Activated CD8-positive, alpha-beta memory T cell treated with anti-CD3 and anti-CD28 coated beads, Interleukin-2, amount 50 U/mL, for 1 hour (primary cell): ENCODE measurements around the gene SLC31A2.

ENCODE experiments used
- DNase-seq: peaks from one replicate; pipeline ENCODE4 v3.0.0-alpha.2; 2020; ENCODE audit errors: extremely low read depth

The SLC31A2 gene

GRCh38 chr9:113186137-113186755 is 35.4 kb downstream of the SLC31A2 start:
- no peak for DNase-seq

DNA sequence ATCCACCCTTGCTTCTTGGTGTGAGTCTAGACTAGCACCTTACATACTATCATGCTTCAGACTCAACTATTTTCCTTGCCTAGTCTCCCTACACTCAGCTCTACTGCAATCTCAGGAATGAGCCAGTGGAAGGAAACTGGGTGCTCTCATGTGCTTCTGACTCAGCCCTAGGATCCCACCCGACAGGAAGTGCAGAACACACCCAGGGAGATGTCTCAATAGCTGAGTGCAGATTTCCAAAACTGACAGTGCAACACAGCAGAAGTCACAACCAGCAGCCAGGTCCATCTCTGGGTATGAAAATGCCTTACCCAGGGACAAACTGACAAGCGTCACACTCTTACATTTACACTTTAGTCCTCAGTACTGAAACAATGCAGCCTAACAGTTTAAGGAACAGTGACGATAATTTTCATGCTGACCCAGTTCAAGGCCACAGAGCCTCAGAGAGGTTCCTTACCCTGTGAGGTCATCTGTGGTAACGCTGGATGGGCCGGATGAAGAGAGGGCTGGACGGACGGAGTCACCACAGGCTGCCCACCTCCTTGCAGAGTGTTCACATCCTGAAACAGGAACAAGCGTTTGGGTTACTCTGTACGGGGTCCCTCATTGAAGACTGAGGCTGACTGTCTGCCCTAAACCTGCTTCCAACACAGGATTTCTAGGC is 37.3 kb downstream of the SLC31A2 start:
- DNase-seq: no peak

GRCh38 chr9:113192455-113192854 is 41.6 kb downstream of the SLC31A2 start:
- DNase-seq: no peak

GRCh38 chr9:113199683-113200329 is 49.0 kb downstream of the SLC31A2 start:
- no peak for DNase-seq

DNA sequence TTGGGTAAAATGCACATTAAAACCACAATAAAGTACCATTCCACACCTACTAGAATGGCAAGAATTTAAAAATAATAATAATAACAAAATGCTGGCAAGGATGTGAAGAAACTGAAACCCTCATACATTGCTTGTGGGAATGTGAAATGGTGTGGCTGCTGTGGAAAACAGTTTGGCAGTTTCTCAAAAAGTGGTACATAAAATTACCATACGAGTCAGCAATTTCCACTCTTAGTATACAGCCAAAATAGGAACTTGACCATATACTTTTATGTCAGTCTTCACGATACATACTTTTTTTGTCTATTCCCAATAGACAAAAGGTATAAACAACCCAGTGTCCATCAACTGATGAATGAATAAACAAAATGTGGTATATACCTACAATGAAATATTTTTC is 54.6 kb downstream of the SLC31A2 start:
- no peak for DNase-seq

DNA sequence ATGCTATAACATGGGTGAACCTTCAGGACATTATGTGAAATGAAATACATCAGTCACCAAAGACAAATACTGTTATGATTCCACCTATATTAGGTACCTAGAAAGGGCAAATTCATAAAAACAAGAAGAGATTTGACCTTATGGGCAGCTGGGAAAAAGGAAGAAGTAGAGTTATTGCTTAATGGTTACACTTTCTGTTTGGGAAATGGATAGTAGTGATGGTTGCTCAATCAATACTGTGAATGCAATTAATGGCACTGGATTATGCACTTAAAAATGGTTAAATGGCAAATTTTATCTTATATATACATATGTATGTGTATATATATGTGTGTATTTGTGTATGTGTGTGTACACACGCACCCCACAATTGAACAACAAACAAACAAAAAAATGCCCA is 55.1 kb downstream of the SLC31A2 start:
- no peak for DNase-seq

DNA sequence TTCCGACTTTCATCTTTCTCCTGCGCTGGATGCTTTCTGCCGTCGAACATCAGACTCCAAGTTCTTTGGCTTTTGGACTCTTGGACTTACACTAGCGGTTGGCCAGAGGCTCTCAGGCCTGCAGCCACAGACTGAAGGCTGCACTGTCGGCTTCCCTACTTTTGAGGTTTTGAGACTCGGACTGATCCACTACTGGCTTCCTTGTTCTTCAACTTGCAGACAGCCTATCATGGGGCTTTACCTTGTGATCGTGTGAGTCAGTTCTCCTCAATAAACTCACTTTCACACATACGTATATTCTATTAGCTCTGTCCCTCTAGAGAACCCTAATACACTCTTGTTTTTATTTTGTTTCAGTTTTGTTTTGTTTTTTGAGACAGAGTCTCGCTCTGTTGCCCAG is 60.0 kb downstream of the SLC31A2 start:
- no peak for DNase-seq
